GM12878 (cell line): ENCODE measurements around the gene TRIM63. TPM values are rescaled to one million over a fixed set of nuclear protein-coding genes. Genes with fewer than 3 reads are reported as not detected.
"Not testable (repeated sequence)": the region's sequence is repeated elsewhere in the genome, so short reads cannot be mapped to it uniquely, and the experiment has no call there.

Source experiments
- ATAC-seq: fragments of 200-7000 bp; cut with Tn5 transposase; 3 replicates; pipeline ENCODE4 v1.9.1; 2020; ENCODE audit warnings: mild to moderate bottlenecking, moderate library complexity
- BruUV-seq: library from RNA; stranded (reverse); fragments of 400-500 nt; replicated peaks from 2 replicates; lab custom pipeline; 2021; lab: Mats Ljungman, UMichigan
- CTCF ChIA-PET: fragments of 300-600 bp; sonication (Branson Sonifier 250); formaldehyde crosslinking; extraction: SDS; loops from one replicate; lab custom pipeline; 2021; ENCODE audit warnings: inconsistent platforms; lab: Yijun Ruan, JAX
- POLR2A ChIA-PET: fragments of 350-600 bp; formaldehyde crosslinking; extraction: SDS; loops from one replicate; lab custom pipeline; 2021; ENCODE audit warnings: inconsistent platforms; lab: Charles Lee
- RAD21 ChIA-PET: fragments of 300-600 bp; sonication (Branson Sonifier 250); formaldehyde crosslinking; loops from one replicate; lab custom pipeline; 2023; ENCODE audit warnings: antibody characterized with exemption; ENCODE audit not compliant: unreplicated experiment; lab: Charles Lee
- SMC1A ChIA-PET: fragments of 300-600 bp; sonication (Branson Sonifier 250); formaldehyde crosslinking; loops from one replicate; lab custom pipeline; 2023; ENCODE audit not compliant: unreplicated experiment, uncharacterized antibody; lab: Charles Lee
- DNase-seq: peaks from one replicate; pipeline ENCODE4 v3.0.0-alpha.2; 2011; ENCODE audit warnings: low read depth, low spot score
- FAIRE-seq: peaks from 3 replicates; lab custom pipeline; 2011; peaks lifted over from hg19 to GRCh38; lab: Jason Lieb, UNC
- H2AFZ ChIP-seq: 2 replicates; pipeline ENCODE4 v1.6.0; 2011; ENCODE audit warnings: low read depth, low read length, control low read depth; ENCODE audit not compliant: control insufficient read depth
- H3K27ac ChIP-seq: 2 replicates; pipeline ENCODE4 v1.5.1; 2011; ENCODE audit warnings: control low read depth; ENCODE audit not compliant: control insufficient read depth, insufficient read depth
- H3K27me3 ChIP-seq, 2 experiments: replicated peaks in 1 of 2; 2 replicates each; pipeline versions ENCODE4 v1.6.0 to v1.6.1; 2011; ENCODE audit warnings: low read length in 1 of 2; ENCODE audit not compliant: control insufficient read depth in 2 of 2, insufficient read depth in 2 of 2
- H3K36me3 ChIP-seq, 2 experiments: 2 replicates each; pipeline ENCODE4 v1.5.1; 2011; ENCODE audit warnings: low read length in 1 of 2; ENCODE audit not compliant: control insufficient read depth in 2 of 2, insufficient read depth in 2 of 2
- H3K4me1 ChIP-seq: 2 replicates; pipeline ENCODE4 v1.6.1; 2011; ENCODE audit warnings: mild to moderate bottlenecking, low read length, moderate library complexity, mixed read lengths; ENCODE audit not compliant: control insufficient read depth, insufficient read depth
- H3K4me2 ChIP-seq: 2 replicates; pipeline ENCODE4 v1.6.0; 2011; ENCODE audit warnings: control low read depth; ENCODE audit not compliant: control insufficient read depth, insufficient read depth
- H3K4me3 ChIP-seq: fragments of 200-600 bp; sonication (generic); 2 replicates; pipeline ENCODE4 v1.5.1; 2016
- H3K79me2 ChIP-seq: 2 replicates; pipeline ENCODE4 v1.6.0; 2011; ENCODE audit warnings: low read length; ENCODE audit not compliant: control insufficient read depth, insufficient read depth
- H3K9ac ChIP-seq: 2 replicates; pipeline ENCODE4 v1.8.0; 2011; ENCODE audit warnings: low read length, control low read depth, mixed read lengths; ENCODE audit not compliant: control insufficient read depth, insufficient read depth
- H3K9me3 ChIP-seq: replicated peaks from 3 replicates; pipeline ENCODE4 v1.5.1; 2011; ENCODE audit warnings: mild to moderate bottlenecking, low read length; ENCODE audit not compliant: control insufficient read depth, insufficient read depth
- H4K20me1 ChIP-seq: 2 replicates; pipeline ENCODE4 v1.6.0; 2011; ENCODE audit not compliant: control insufficient read depth, insufficient read depth
- SMAD5 ChIP-seq: IDR thresholded peaks from 2 replicates; pipeline ENCODE4 v1.6.1; 2016; ENCODE audit warnings: antibody characterized with exemption, low read depth
- SRF ChIP-seq, 2 experiments: IDR thresholded peaks; 2 replicates each; pipeline ENCODE4 v1.6.1; 2011; ENCODE audit warnings: low read depth in 2 of 2, low read length in 2 of 2, mild to moderate bottlenecking in 1 of 2, moderate library complexity in 1 of 2
- WGBS: methylation state at CpG from one replicate; pipeline ENCODE4 v1.1.6; 2016; ENCODE audit warnings: low lambda C conversion rate; ENCODE audit not compliant: insufficient replicate concordance, insufficient coverage; ENCODE audit errors: missing lambda C conversion rate; 5-methylcytosine and 5-hydroxymethylcytosine counted together
- in situ Hi-C: fragments of 300-500 bp; cut with MboI; formaldehyde crosslinking; loops from 9 replicates; pipeline ENCODE4 v1.14.3; 2018; ENCODE audit warnings: mixed read lengths
- intact Hi-C: fragments of 100-400 bp; cut with micrococcal nuclease; formaldehyde crosslinking; loops from one replicate; pipeline ENCODE4 v1.14.2; 2022; ENCODE audit not compliant: unreplicated experiment
- polyA plus RNA-seq, 11 experiments: library from polyadenylated mRNA; depleted of rRNA in 4 of 11; unstranded in 6 of 11; stranded (reverse) in 5 of 11; fragments of >200 nt; fragmentation: Nextera tagmentation in 4 of 11; fragmentation: Illumina TruSeq in 1 of 11; extraction: Ambion mirVana in 4 of 11; extraction: Trizol in 1 of 11; gene quantifications; 1 replicate in 1 of 11; 2 replicates in 10 of 11; pipeline versions ENCODE4 v1.2.1 to v1.2.3, GENCODE V29; 2011 to 2016; ENCODE audit warnings: inconsistent platforms in 2 of 11, missing spikeins in 2 of 11, low read depth in 1 of 11
- total RNA-seq, 4 experiments: library from RNA; depleted of rRNA in 3 of 4; stranded (reverse); fragments of >200 nt in 3 of 4; fragmentation: Illumina TruSeq in 1 of 4; extraction: Trizol in 1 of 4; gene quantifications; 2 replicates each; pipeline versions ENCODE4 v1.2.1 to v1.2.3, GENCODE V29; 2013 to 2021

The TRIM63 gene
- total and polyA plus RNA-seq, 10 of the 15 experiments (the other 5 are each of a cell fraction or from before 2014, with no cell fraction given) = not detected

DNA sequence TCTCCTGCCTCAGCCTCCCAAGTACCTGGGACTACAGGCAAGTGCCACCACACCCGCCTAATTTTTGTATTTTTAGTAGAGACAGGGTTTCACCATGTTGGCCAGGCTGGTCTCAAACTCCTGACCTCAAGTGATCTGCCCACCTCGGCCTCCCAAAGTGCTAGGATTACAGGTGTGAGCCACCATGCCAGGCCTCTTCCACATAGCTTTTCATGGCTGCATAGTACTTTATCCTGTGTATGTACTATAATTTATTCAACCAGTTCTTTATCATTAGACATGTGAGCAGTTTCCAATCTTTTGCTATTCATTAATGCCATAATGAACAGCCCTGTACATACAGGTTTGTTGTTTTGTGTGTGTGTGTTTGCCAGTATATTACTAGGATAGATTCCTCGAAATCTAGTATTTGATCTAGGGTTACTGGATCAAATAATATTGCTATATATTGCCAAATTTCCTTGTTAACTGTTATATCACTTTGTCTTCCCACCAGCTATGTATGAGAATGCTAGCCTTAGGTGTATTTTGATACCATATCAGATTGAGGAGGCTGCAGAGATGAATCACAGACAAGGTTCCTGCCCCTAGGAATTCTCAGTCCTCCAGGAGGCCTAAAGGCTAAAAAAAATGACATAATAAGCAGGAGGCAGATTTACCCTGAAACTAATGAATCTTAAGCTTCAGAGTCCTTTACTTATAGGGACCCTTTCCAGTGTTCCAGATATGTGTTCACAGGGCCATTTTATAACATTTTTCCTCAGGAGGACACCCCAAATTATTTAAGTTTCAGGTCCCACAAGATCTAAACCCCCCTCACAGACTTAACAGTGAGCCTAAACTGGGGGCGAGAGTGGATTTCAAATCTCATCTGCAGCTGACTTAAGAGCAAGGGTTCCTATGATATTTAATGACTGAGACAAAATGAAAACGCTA lies 42.1 kb upstream of the TRIM63 start:
- BruUV-seq = no TSS peak
- no peak overlapping the region for H2AFZ ChIP-seq
- H3K27me3 ChIP-seq = no peaks in the 10 kb centered on the region
- ATAC-seq = no peak
- no peaks in the 10 kb centered on the region for H3K9me3 ChIP-seq
- ChIA-PET POLR2A (interaction anchor here (0.6 to 2.9 kb wide), 3 partner anchors 17 to 126 kb away, joined by 3 to 13 read pairs (median 3); no protein-coding TSS in a partner anchor), SMC1A (interaction anchor here (1.3 to 1.8 kb wide), 4 partner anchors 11 to 35 kb away, joined by 5 to 9 read pairs (median 6); no protein-coding TSS in a partner anchor), CTCF (interaction anchor here (0.6 to 11.5 kb wide), 5 partner anchors 20 to 214 kb away, joined by 3 to 235 read pairs (median 4); partner anchors contain the start of gene ZNF593), RAD21 (interaction anchor here (1.5 kb wide), 1 partner anchor 35 kb away, joined by 7 read pairs; no protein-coding TSS in a partner anchor)
- 79% methylated on average over 5 of the region's 5 CpGs for WGBS
- peaks cover 18% of the 10 kb centered on the region for H3K79me2 ChIP-seq
- no peak overlapping the region for H3K9ac ChIP-seq
- no peaks in the 10 kb centered on the region for H4K20me1 ChIP-seq
- no peak overlapping the region for H3K4me3 ChIP-seq
- H3K4me2 ChIP-seq = no peak overlapping the region
- in situ Hi-C loops (loop anchor here (5.0 kb wide), 2 partner anchors 38 to 123 kb away; partner anchors contain the start of gene CEP85), intact Hi-C loops (loop anchor here (2.0 to 5.0 kb wide), 5 partner anchors 53 to 308 kb away; partner anchors contain the start of genes CD52 and CEP85)
- TF ChIP-seq SRF (IDR thresholded peaks at IDR 0.05; ENCODE audit: low read depth in 2 of 2, low read length in 2 of 2) (no peak), SMAD5 (no peak)
- H3K27ac ChIP-seq = no peak overlapping the region
- no peaks in the 10 kb centered on the region for H3K36me3 ChIP-seq
- H3K4me1 ChIP-seq = peaks cover 12% of the 10 kb centered on the region
- FAIRE-seq = no peak
- no peak for DNase-seq

DNA sequence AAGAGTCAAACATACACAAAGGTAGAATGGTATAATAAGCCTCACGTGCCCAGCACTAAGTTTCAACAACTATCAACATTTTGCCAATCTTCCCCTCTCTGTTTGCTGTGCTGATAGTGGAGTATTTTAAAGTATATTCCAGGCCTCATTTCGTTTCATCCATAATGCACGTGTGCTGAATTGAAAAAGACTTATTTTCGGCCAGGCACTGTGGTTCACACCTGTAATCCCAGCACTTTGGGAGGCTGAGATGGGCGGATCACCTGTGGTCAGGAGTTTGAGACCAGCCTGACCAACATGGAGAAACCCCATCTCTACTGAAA lies 37.8 kb upstream of the TRIM63 start:
- in situ Hi-C loops (loop anchor here (5.0 kb wide), 2 partner anchors 42 to 127 kb away; partner anchors contain the start of gene CEP85), intact Hi-C loops (loop anchor here (1.0 to 5.0 kb wide), 5 partner anchors 40 to 312 kb away; partner anchors contain the start of gene CD52)
- ATAC-seq, H3K4me1 ChIP-seq, BruUV-seq, H2AFZ ChIP-seq, H3K4me2 ChIP-seq, H4K20me1 ChIP-seq, H3K4me3 ChIP-seq, H3K27ac ChIP-seq, DNase-seq, H3K79me2 ChIP-seq, H3K9ac ChIP-seq, H3K36me3 ChIP-seq, FAIRE-seq, H3K9me3 ChIP-seq, H3K27me3 ChIP-seq: not testable (repeated sequence)
- ChIA-PET POLR2A (interaction anchor here (0.8 kb wide), 1 partner anchor 130 kb away, joined by 3 read pairs; no protein-coding TSS in a partner anchor), RAD21 (interaction anchor here (0.8 to 6.5 kb wide), 6 partner anchors 16 to 312 kb away, joined by 3 to 110 read pairs (median 4); partner anchors contain the start of gene CEP85), SMC1A (interaction anchor here (0.6 to 9.4 kb wide), 6 partner anchors 10 to 367 kb away, joined by 3 to 131 read pairs (median 4); partner anchors contain the start of gene HMGN2), CTCF (interaction anchor here (0.6 to 11.5 kb wide), 10 partner anchors 8 to 131 kb away, joined by 3 to 235 read pairs (median 6); partner anchors contain the start of gene CEP85)
- WGBS = 35% methylated on average over 5 of the region's 5 CpGs
